HepG2 (cell line): ENCODE results near the gene AIF1. TPM values are rescaled to one million over a fixed set of nuclear protein-coding genes. Genes with fewer than 3 reads are reported as not detected.
A peak's percentile ranks its signal among the peaks of the same experiment; 100 is the strongest.

Experiments
- CREB1 ChIP-seq, 2 experiments: fragments of 450-650 bp in 1 of 2; IDR thresholded peaks; 2 replicates each; pipeline ENCODE4 v1.6.1; 2016 to 2017; ENCODE audit warnings: control low read depth in 1 of 2, mild to moderate bottlenecking in 1 of 2, missing compliant biosample characterization in 1 of 2, missing genetic modification characterization in 1 of 2
- CREBL2 ChIP-seq: sonication (generic); formaldehyde crosslinking; IDR thresholded peaks from 2 replicates; pipeline ENCODE4 v1.8.1; 2023; ENCODE audit warnings: missing genetic modification reagents, mild to moderate bottlenecking, borderline replicate concordance
- DZIP1 ChIP-seq: sonication (generic); formaldehyde crosslinking; IDR thresholded peaks from 2 replicates; pipeline ENCODE4 v1.5.0; 2020; ENCODE audit warnings: mild to moderate bottlenecking, missing genetic modification reagents
- GATAD1 ChIP-seq: IDR thresholded peaks from 2 replicates; pipeline ENCODE4 v1.6.1; 2016; ENCODE audit warnings: missing genetic modification reagents, missing compliant biosample characterization
- HOXD1 ChIP-seq: sonication (generic); formaldehyde crosslinking; IDR thresholded peaks from 2 replicates; pipeline ENCODE4 v1.5.0; 2020; ENCODE audit warnings: missing genetic modification reagents
- LRRFIP1 ChIP-seq: sonication (generic); formaldehyde crosslinking; conservative IDR thresholded peaks from 2 replicates; pipeline ENCODE4 v1.4.0; 2020; ENCODE audit warnings: missing genetic modification reagents
- MAX ChIP-seq: IDR thresholded peaks from 2 replicates; pipeline ENCODE4 v1.6.1; 2012; ENCODE audit warnings: inconsistent platforms
- SNAI1 ChIP-seq: sonication (generic); formaldehyde crosslinking; IDR thresholded peaks from 2 replicates; pipeline ENCODE4 v1.5.0; 2020; ENCODE audit warnings: mild to moderate bottlenecking, missing genetic modification reagents, borderline replicate concordance
- SUZ12 ChIP-seq: fragments of 150-350 bp; IDR thresholded peaks from 2 replicates; pipeline ENCODE4 v1.6.1; 2014; ENCODE audit warnings: low read depth, low read length
- ZBTB37 ChIP-seq: sonication (generic); formaldehyde crosslinking; IDR thresholded peaks from 2 replicates; pipeline ENCODE4 v1.4.0; 2020; ENCODE audit warnings: mild to moderate bottlenecking, missing genetic modification reagents
- ZFAT ChIP-seq: sonication (generic); formaldehyde crosslinking; conservative IDR thresholded peaks from 2 replicates; pipeline ENCODE4 v1.8.1; 2023; ENCODE audit warnings: missing genetic modification reagents, inconsistent platforms
- ZNF281 ChIP-seq: sonication (generic); formaldehyde crosslinking; IDR thresholded peaks from 2 replicates; pipeline ENCODE4 v1.4.0; 2020; ENCODE audit warnings: missing genetic modification reagents, borderline replicate concordance
- ZNF546 ChIP-seq: sonication (generic); formaldehyde crosslinking; conservative IDR thresholded peaks from 2 replicates; pipeline ENCODE4 v1.8.1; 2023; ENCODE audit warnings: mild to moderate bottlenecking, missing genetic modification reagents
- ZNF784 ChIP-seq: sonication (generic); formaldehyde crosslinking; IDR thresholded peaks from 2 replicates; pipeline ENCODE4 v1.5.1; 2020; ENCODE audit warnings: missing genetic modification reagents, mild to moderate bottlenecking, borderline replicate concordance
- polyA plus RNA-seq, 8 experiments: library from polyadenylated mRNA; depleted of rRNA in 3 of 8; stranded (reverse) in 7 of 8; unstranded in 1 of 8; fragments of >200 nt; fragmentation: Illumina TruSeq in 4 of 8; extraction: Trizol in 4 of 8; gene quantifications; 2 replicates each; pipeline versions ENCODE4 v1.2.1 to v1.2.3, GENCODE V29; 2011 to 2016; ENCODE audit warnings: low read depth in 4 of 8, missing spikeins in 1 of 8, mixed read lengths in 1 of 8; ENCODE audit not compliant: insufficient read depth in 1 of 8
- total RNA-seq, 5 experiments: library from RNA; depleted of rRNA; stranded (reverse); fragments of >200 nt; fragmentation: Illumina TruSeq; extraction: Trizol; gene quantifications; 2 replicates each; pipeline ENCODE4 v1.2.3, GENCODE V29; 2016; ENCODE audit warnings: low read depth in 1 of 5

AIF1 gene
- total and polyA plus RNA-seq, 2 of the 13 experiments (the other 11 are each of a cell fraction or from before 2014, with no cell fraction given) = 1.5 TPM; not detected in 1

- TF ChIP-seq DZIP1 (CRISPR knock-in tag) = no peak
- peak; percentile 89; the same call in 1 of the 2 replicates for TF ChIP-seq CREBL2
- peak; percentile 81; the same call in 1 of the 2 replicates for TF ChIP-seq HOXD1 (CRISPR knock-in tag)
- TF ChIP-seq ZNF281 = peak; percentile 33; the same call in 1 of the 2 replicates
- no peak; the same call in 1 of the 2 replicates for TF ChIP-seq SNAI1 (CRISPR knock-in tag)
- TF ChIP-seq ZNF784 (CRISPR knock-in tag) = peak; percentile 51; the same call in 1 of the 2 replicates
- peak; percentile 92 for TF ChIP-seq ZNF546
- TF ChIP-seq GATAD1 (CRISPR knock-in tag) = peak; percentile 71
- no peak for TF ChIP-seq ZFAT (CRISPR knock-in tag)
- TF ChIP-seq MAX = peak; percentile 86
- no peak for TF ChIP-seq SUZ12
- no peak for TF ChIP-seq ZBTB37 (CRISPR knock-in tag)
- TF ChIP-seq LRRFIP1 (CRISPR knock-in tag) = no peak
- TF ChIP-seq CREB1 (IDR thresholded peaks at IDR 0.05) = peak; percentile 60; the same call in 1 of the 2 replicates
- TF ChIP-seq CREB1 (CRISPR knock-in tag; IDR thresholded peaks at IDR 0.05) = peak; percentile 85
Measured at GRCh38 chr6:31664790-31665500, 49.9 kb downstream of the AIF1 start, which contains the start of gene GPANK1 (continued).
